Measurements from ENCODE around the gene RAB11FIP4.
A peak's percentile ranks its signal among the peaks of the same experiment; 100 is the strongest.

RAB11FIP4 gene

GRCh38 chr17:31488982-31489294 lies 97.5 kb downstream of the RAB11FIP4 start:
- Mint-ChIP-seq H3K27ac (peak overlapping the region; percentile 90), H3K36me3 (peaks cover 2% of the 10 kb centered on the region), H3K4me1 (peaks cover 61% of the 10 kb centered on the region), H3K9me3 (no peaks in the 10 kb centered on the region), H3K27me3 (no peaks in the 10 kb centered on the region), H3K4me3 (peak overlapping the region; percentile 91)

GRCh38 chr17:31489295-31490018 lies 98.0 kb downstream of the RAB11FIP4 start:
- peaks cover 65% of the 10 kb centered on the region for H3K4me1 Mint-ChIP-seq
- H3K27ac Mint-ChIP-seq, result peak overlapping the region; percentile 71

GRCh38 chr17:31490019-31490650 lies 98.7 kb downstream of the RAB11FIP4 start:
- H3K4me1 Mint-ChIP-seq, result peaks cover 71% of the 10 kb centered on the region
- peak overlapping the region; percentile 91 for H3K4me3 Mint-ChIP-seq
- H3K27ac Mint-ChIP-seq, result peak overlapping the region; percentile 32
- H3K36me3 Mint-ChIP-seq, result peaks cover 2% of the 10 kb centered on the region
- H3K27me3 Mint-ChIP-seq, result no peaks in the 10 kb centered on the region
- no peaks in the 10 kb centered on the region for H3K9me3 Mint-ChIP-seq

More at GRCh38 chr17:31489295-31490018, 98.0 kb downstream of the RAB11FIP4 start:
- Mint-ChIP-seq H3K4me3 (peak overlapping the region; percentile 91), H3K9me3 (no peaks in the 10 kb centered on the region), H3K36me3 (peaks cover 2% of the 10 kb centered on the region), H3K27me3 (no peaks in the 10 kb centered on the region)

GRCh38 chr17:31490671-31491375 lies 99.3 kb downstream of the RAB11FIP4 start:
- peaks cover 2% of the 10 kb centered on the region for H3K36me3 Mint-ChIP-seq
- no peaks in the 10 kb centered on the region for H3K9me3 Mint-ChIP-seq
- peaks cover 76% of the 10 kb centered on the region for H3K4me1 Mint-ChIP-seq
- no peaks in the 10 kb centered on the region for H3K27me3 Mint-ChIP-seq
- H3K27ac Mint-ChIP-seq, result peak overlapping the region; percentile 78
- H3K4me3 Mint-ChIP-seq, result peak overlapping the region; percentile 91

GRCh38 chr17:31491376-31492131 lies 100.1 kb downstream of the RAB11FIP4 start:
- no peaks in the 10 kb centered on the region for H3K9me3 Mint-ChIP-seq
- peak overlapping the region; percentile 78 for H3K27ac Mint-ChIP-seq
- H3K4me3 Mint-ChIP-seq, result peak overlapping the region; percentile 76
- no peaks in the 10 kb centered on the region for H3K27me3 Mint-ChIP-seq
- H3K4me1 Mint-ChIP-seq, result peaks cover 84% of the 10 kb centered on the region
- peaks cover 2% of the 10 kb centered on the region for H3K36me3 Mint-ChIP-seq

- H3K27me3 Mint-ChIP-seq, result no peaks in the 10 kb centered on the region
- no peaks in the 10 kb centered on the region for H3K9me3 Mint-ChIP-seq
- H3K36me3 Mint-ChIP-seq, result peaks cover 2% of the 10 kb centered on the region
- H3K4me3 Mint-ChIP-seq, result peak overlapping the region; percentile 76
- H3K4me1 Mint-ChIP-seq, result peaks cover 85% of the 10 kb centered on the region
- H3K27ac Mint-ChIP-seq, result peak overlapping the region; percentile 63
These were observed 100.7 kb downstream of the RAB11FIP4 start for GRCh38 chr17:31492206-31492605.

- H3K4me3 Mint-ChIP-seq, result peak overlapping the region; percentile 76
- H3K27me3 Mint-ChIP-seq, result no peaks in the 10 kb centered on the region
- peaks cover 90% of the 10 kb centered on the region for H3K4me1 Mint-ChIP-seq
- H3K27ac Mint-ChIP-seq, result peak overlapping the region; percentile 96
- peaks cover 2% of the 10 kb centered on the region for H3K36me3 Mint-ChIP-seq
- no peaks in the 10 kb centered on the region for H3K9me3 Mint-ChIP-seq
These were observed 101.6 kb downstream of the RAB11FIP4 start for GRCh38 chr17:31492880-31493655.

- Mint-ChIP-seq H3K27me3 (no peaks in the 10 kb centered on the region), H3K27ac (peak overlapping the region; percentile 96), H3K4me3 (peak overlapping the region; percentile 76), H3K4me1 (peaks cover 96% of the 10 kb centered on the region), H3K9me3 (no peaks in the 10 kb centered on the region), H3K36me3 (peaks cover 2% of the 10 kb centered on the region)
These were observed 102.2 kb downstream of the RAB11FIP4 start for GRCh38 chr17:31493656-31494155.

GRCh38 chr17:31494259-31495021 lies 103.0 kb downstream of the RAB11FIP4 start:
- peaks cover 96% of the 10 kb centered on the region for H3K4me1 Mint-ChIP-seq
- peak overlapping the region; percentile 76 for H3K4me3 Mint-ChIP-seq
- H3K36me3 Mint-ChIP-seq, result peaks cover 2% of the 10 kb centered on the region
- no peaks in the 10 kb centered on the region for H3K27me3 Mint-ChIP-seq
- no peaks in the 10 kb centered on the region for H3K9me3 Mint-ChIP-seq
- H3K27ac Mint-ChIP-seq, result peak overlapping the region; percentile 96

- Mint-ChIP-seq H3K9me3 (no peaks in the 10 kb centered on the region), H3K4me1 (peaks cover 96% of the 10 kb centered on the region), H3K36me3 (peaks cover 2% of the 10 kb centered on the region), H3K27me3 (no peaks in the 10 kb centered on the region), H3K27ac (peak overlapping the region; percentile 91), H3K4me3 (peak overlapping the region; percentile 54)
These were observed 103.8 kb downstream of the RAB11FIP4 start for GRCh38 chr17:31495022-31495885.

GRCh38 chr17:31496097-31496496 lies 104.6 kb downstream of the RAB11FIP4 start:
- Mint-ChIP-seq H3K4me3 (no peak overlapping the region), H3K4me1 (peaks cover 92% of the 10 kb centered on the region), H3K27me3 (no peaks in the 10 kb centered on the region), H3K36me3 (peaks cover 2% of the 10 kb centered on the region), H3K9me3 (no peaks in the 10 kb centered on the region), H3K27ac (peak overlapping the region; percentile 91)

GRCh38 chr17:31496601-31497000 lies 105.1 kb downstream of the RAB11FIP4 start:
- H3K36me3 Mint-ChIP-seq, result peaks cover 2% of the 10 kb centered on the region
- no peaks in the 10 kb centered on the region for H3K27me3 Mint-ChIP-seq
- no peak overlapping the region for H3K4me3 Mint-ChIP-seq
- peaks cover 90% of the 10 kb centered on the region for H3K4me1 Mint-ChIP-seq
- H3K27ac Mint-ChIP-seq, result peak overlapping the region; percentile 91
- H3K9me3 Mint-ChIP-seq, result no peaks in the 10 kb centered on the region

- Mint-ChIP-seq H3K9me3 (no peaks in the 10 kb centered on the region), H3K27me3 (no peaks in the 10 kb centered on the region), H3K4me1 (peaks cover 86% of the 10 kb centered on the region), H3K27ac (peak overlapping the region; percentile 60), H3K4me3 (no peak overlapping the region), H3K36me3 (peaks cover 2% of the 10 kb centered on the region)
These were observed 106.0 kb downstream of the RAB11FIP4 start for GRCh38 chr17:31497431-31497830.
